SKM-1 (cell line): Measurements from ENCODE around the gene CDKN2D.
"Not testable (repeated sequence)": the region's sequence is repeated elsewhere in the genome, so short reads cannot be mapped to it uniquely, and the experiment has no call there.

Experiments used
- DNase-seq: peaks from one replicate; lab custom pipeline; 2025; ENCODE audit not compliant: unreplicated experiment; lab: John Stamatoyannopoulos, UW

The CDKN2D gene

DNA sequence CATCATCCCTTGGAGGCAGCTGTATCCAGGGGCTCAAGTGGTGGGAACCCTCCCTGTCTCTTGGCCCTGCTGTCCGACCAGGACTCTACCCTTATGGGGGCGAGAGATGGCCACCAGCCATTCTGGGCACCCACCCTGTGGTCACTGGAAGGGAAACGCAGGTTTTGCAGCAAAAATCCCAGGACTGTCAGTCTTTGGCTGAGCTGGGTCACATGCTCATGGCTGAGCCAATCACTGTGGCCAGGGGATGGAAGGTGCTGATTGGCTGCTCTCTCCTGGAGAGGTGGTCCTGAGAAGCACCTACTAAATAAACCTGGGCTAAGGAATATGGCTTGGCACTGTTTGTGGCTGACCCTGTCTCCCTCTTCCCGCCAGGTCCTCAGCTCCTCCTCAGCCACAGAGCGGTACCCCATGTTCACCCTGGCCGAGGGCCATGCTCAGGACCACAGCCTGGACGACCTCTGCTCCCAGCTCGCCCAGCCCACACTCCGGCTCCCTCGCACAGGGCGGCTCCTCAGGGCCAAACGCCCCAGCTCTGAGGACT lies 16.2 kb downstream of the CDKN2D start:
- no peak for DNase-seq

GRCh38 chr19:10551698-10552301 lies 17.0 kb downstream of the CDKN2D start:
- no peak for DNase-seq

GRCh38 chr19:10551006-10551405 lies 17.8 kb downstream of the CDKN2D start:
- DNase-seq, result not testable (repeated sequence)

DNA sequence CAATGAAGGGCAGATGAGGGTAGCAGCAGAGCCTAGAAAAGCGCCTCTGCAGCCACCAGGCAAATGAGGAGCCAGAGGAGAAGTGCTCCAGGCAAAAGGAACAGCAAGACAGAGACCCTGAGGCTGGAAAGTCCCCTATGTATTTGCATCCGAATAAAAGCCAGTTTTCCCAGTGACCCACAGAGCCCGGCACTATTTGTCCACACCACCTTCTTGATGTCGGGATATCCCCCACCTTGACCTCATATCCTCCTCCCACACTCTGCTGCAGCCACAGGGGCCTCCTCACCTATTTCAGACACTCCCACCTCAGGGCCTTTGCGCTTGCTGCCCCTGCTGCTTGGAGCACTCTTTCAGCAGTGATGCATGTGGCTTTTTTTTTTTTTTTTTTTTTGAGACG lies 18.4 kb downstream of the CDKN2D start:
- no peak for DNase-seq

DNA sequence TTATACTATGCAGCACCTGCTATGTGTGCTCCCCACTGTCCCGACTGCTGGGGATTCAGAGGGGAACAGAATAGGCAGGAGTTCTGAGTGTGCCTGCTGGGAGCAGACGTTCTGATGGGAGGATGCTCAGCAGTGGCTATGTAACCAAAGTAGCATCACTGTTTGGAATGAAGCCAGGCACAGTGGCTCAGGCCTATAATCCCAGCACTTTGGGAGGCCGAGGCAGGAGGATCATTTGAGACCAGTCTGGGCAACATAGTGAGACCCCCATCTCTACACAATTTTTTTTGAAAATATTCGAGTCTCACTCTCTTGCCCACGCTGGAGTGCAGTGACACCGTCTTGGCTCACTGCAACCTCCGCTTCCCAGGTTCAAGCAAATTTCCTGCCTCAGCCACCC lies 19.0 kb downstream of the CDKN2D start:
- no peak for DNase-seq

GRCh38 chr19:10548746-10549276 lies 20.0 kb downstream of the CDKN2D start:
- no peak for DNase-seq

DNA sequence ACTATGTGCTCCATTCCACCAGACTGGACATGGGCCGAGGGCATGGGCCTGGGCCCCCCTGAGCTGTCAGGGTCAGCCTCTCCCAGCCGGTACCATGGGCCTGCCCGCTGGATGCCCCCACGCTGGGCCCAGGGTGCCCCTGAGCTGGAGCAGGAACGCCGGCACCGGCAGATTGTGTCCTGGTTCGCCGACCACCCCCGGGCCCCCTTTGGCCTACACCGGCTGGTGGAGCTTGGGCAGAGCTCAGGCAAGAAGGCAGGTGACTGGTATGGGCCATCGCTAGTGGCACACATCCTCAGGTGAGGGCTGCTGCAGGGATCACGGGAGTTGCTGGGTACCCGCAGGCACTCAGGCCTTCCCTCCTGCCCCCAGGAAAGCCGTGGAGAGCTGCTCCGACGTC lies 22.0 kb downstream of the CDKN2D start:
- no peak for DNase-seq

DNA sequence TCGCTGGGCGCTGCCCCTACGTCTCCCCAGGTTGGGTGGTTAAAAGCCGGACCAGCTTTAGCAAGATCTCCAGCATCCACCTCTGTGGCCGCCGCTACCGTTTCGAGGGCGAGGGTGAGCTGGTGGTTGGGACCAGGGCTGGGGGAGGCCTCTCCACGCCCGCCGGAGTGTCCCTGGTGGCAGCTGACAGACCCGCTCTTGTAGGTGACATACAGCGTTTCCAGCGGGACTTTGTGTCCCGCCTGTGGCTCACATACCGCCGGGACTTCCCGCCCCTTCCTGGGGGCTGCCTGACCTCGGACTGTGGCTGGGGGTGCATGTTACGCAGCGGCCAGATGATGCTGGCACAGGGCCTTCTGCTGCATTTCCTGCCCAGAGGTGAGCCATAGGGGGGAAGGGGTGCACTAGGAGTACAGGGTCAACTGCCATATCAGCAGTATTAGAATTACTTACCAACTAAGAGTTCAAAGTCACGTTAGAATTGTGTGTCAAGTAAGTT lies 24.0 kb downstream of the CDKN2D start:
- DNase-seq, result no peak

DNA sequence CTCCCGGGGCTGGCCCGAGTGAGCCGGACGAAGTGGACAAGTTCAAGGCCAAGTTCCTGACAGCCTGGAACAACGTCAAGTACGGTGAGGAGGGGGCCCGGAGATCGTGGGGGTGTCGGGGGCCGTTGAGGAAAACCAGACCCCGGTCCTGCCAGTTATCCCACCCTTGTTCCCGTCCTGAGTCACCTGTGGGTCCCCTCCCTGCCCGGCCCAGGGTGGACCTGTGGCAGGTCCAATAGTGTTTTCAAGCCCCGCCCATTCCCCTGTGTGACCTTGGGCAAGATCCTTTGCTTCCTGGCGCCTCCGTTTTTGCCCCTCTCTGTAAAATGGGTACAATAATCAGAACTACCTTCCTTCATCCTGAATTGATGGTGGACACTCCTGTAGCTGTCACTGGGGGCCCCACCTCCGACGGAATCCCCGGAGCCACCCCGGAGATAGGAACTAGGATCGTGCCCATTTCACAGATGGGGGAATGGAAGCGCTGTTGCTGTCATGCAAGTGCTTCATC lies 24.5 kb downstream of the CDKN2D start:
- DNase-seq, result no peak

- DNase-seq, result peak; percentile 28
These were observed 25.1 kb downstream of the CDKN2D start, which contains the start of gene ATG4D for GRCh38 chr19:10543420-10544241. Gene ATG4D, plus strand, starts transcription at chr19:10543904. Its CDS starts 187 bp downstream, at chr19:10544091.

DNA sequence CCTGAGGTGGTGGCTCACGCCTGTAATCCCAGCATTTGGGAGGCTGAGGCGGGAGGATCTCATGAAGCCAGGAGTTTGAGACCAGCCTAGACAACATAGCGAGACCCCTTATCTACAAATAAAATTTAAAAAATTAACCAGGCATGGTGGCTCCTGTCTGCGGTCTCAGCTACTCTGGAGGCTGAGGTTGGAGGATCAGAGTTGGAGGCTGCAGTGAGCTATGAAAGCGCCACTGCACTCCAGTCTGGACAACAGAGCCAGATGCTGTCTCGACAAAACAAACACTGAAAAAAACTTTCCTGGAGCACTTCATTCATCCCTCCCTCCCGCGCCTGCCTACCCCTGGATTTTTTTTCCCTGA lies 25.7 kb downstream of the CDKN2D start:
- no peak for DNase-seq

DNA sequence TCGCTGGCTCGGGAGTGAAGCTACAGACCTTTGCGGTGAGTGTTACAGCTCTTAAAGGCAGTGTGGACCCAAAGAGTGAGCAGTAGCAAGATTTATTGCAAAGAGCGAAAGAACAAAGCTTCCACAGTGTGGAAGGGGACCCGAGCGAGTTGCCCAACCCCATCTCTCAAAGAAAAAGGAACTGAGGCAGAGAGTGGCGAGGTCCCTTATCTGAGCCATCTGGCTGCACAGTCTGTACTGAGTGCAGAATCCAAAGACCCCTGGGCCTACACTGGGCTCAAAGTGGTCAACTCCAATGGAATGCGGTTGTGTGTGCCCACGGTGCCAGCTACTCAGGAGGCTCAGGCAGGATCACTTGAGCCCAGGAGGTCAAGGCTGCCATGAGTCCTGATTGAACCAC lies 29.8 kb downstream of the CDKN2D start:
- DNase-seq, result peak; percentile 64

DNA sequence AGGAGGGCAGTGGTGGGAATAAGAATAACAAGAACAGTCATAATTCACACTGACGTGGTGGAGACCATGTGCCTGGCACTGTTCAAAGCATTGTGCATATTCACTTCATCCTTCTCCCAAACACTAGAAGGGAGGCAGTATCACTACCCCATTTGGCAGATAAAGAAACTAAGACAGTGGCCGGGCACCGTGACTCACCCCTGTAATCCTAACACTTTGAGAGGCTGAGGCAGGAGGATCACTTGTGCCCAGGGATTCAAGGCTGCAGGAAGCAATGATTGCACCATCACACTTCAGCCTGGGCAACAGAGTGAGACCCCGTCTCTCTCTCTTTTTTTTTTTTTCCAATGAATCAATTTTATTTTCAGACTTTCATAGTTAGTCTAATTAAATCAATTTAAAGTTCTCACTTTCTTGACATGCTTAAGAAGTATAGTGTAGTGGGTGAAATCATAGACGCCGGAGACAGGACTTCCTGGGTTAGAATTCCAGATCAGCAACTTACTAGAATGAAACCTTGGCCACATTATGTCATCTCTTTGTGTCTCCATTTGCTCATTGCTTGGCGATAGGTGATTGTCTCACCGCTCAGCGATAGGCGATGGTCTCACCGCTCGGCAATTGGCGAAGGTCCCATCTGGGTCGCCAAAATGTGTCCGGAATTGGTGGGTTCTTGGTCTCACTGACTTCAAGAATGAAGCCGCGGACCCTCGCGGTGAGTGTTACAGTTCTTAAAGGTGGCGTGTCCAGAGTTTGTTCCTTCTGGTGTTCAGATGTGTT lies 30.4 kb downstream of the CDKN2D start:
- no peak for DNase-seq

GRCh38 chr19:10537668-10538067 lies 31.1 kb downstream of the CDKN2D start:
- DNase-seq, result no peak

- no peak for DNase-seq
These were observed 33.2 kb downstream of the CDKN2D start for GRCh38 chr19:10535613-10536012.

DNA sequence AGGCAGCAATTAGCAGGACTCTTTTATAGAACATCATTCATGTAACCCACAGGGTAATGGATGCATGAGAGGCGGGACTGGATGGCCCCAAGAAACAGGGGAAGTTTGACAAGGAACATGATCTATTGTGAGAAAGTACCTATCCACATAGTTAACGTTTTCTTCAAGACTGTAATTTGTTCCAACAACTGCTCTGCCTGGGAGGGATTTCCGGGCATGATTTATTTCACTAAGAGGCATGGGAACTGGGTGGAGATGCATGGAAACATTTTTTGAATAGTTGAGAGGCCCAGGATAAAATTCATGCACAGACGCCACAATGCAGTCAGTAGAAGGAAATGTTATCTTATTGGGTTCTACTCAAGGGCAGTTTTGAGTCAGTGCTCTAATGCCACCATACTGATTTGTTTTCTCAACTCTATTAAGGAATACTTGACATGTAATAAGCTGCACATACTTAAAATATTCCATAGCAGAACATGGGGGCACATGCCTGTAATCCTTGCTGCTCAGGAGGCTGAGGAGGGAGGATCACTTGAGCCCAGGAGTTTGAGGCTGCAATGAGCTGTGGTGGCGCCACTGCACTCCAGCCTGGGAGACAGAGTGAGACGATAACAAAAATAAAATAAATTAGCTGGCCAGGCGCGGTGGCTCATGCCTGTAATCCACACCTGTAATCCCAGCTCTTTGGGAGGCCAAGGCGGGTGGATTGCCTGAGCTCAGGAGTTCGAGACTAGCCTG lies 35.0 kb downstream of the CDKN2D start:
- no peak for DNase-seq

DNA sequence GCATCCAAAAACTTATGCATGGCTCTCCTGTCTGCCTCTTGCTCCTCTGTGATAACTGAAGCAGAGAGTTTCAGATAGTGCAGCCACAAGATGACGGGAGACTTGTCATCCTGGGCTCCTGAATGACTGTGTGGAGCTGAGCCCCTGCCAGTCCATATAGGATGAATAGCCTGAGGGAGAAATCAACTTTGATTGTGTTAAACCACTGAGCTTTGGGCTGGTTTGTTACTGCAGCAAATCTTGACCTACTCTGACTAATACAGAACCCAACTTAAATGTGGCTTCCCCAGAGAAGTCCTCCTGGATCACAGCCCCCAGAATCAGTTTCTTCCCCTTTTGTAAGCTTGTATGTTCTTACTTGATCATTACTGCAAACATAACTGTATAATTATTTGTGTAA lies 36.3 kb downstream of the CDKN2D start:
- no peak for DNase-seq

- not testable (repeated sequence) for DNase-seq
These were observed 41.9 kb downstream of the CDKN2D start for GRCh38 chr19:10526887-10527286.

DNA sequence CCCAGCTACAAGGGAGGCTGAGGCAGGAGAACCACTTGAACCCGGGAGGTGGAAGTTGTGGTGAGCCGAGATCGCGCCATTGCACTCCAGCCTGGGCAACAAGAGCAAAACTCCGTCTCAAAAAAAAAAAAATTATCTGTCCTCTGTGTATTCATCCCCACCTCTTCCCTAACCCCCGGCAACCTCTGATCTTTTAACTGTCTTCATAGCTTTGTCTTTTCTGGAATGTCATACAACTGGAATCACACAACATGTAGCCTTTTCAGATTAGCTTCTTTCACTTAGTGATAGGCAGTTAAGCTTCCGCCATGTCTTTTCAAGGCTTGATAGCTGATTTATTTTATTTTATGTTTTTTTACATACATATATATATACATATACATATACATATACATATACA lies 43.1 kb downstream of the CDKN2D start:
- no peak for DNase-seq

DNA sequence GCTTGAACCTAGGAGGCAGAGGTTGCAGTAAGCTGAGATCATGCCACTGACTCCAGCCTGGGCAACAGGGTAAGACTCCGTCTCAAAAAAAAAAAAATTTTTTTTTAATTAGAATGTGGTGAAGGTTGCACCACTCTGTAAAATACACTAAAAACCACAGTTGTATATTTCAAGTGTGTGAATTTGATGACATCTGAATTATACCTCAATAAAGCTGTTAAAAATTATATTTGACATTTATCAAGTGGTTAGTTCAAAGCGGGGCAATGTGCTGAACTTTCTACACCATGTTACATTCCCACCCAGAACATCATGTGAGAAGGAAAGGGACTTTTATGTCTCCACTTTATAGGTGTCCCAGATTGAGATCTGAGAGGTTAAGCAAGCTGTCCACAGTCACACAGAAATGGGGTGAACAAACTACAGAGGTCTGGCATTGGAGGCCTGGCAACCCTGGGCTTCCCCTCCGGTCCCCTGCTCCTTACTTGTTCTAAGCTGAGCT lies 45.6 kb downstream of the CDKN2D start:
- no peak for DNase-seq
